Neural progenitor cell (in vitro differentiated cells): ENCODE data around the gene NOLC1. TPM values are rescaled to one million over a fixed set of nuclear protein-coding genes. Genes with fewer than 3 reads are reported as not detected.
A peak's percentile ranks its signal among the peaks of the same experiment; 100 is the strongest.

Experiments
- DNase-seq: peaks from one replicate; pipeline ENCODE4 v3.0.0-alpha.2; 2016; ENCODE audit warnings: low spot score
- H2AFZ ChIP-seq: fragments of 200-600 bp; sonication (generic); replicated peaks from 2 replicates; pipeline ENCODE4 v1.6.1; 2016; ENCODE audit warnings: antibody characterized with exemption
- H3F3A ChIP-seq: fragments of 200-600 bp; sonication (generic); 2 replicates; pipeline ENCODE4 v1.6.1; 2016; ENCODE audit warnings: antibody characterized with exemption, low read depth
- H3K27ac ChIP-seq: fragments of 200-600 bp; sonication (generic); 2 replicates; pipeline ENCODE4 v1.5.1; 2016; ENCODE audit warnings: mild to moderate bottlenecking
- H3K27me3 ChIP-seq: fragments of 200-600 bp; sonication (generic); 2 replicates; pipeline ENCODE4 v1.6.1; 2016; ENCODE audit warnings: mild to moderate bottlenecking, moderate library complexity
- H3K36me3 ChIP-seq: fragments of 200-600 bp; sonication (generic); 2 replicates; pipeline ENCODE4 v1.5.1; 2016
- H3K4me1 ChIP-seq: fragments of 200-600 bp; sonication (generic); 2 replicates; pipeline ENCODE4 v1.6.1; 2016; ENCODE audit warnings: mixed run types
- H3K4me2 ChIP-seq: fragments of 200-600 bp; sonication (generic); 2 replicates; pipeline ENCODE4 v1.6.1; 2016
- H3K4me3 ChIP-seq: fragments of 200-600 bp; sonication (generic); 2 replicates; pipeline ENCODE4 v1.5.1; 2016
- H3K79me2 ChIP-seq: fragments of 200-600 bp; sonication (generic); 2 replicates; pipeline ENCODE4 v1.6.1; 2016; ENCODE audit warnings: low read depth
- H3K9ac ChIP-seq: fragments of 200-600 bp; sonication (generic); 2 replicates; pipeline ENCODE4 v1.6.1; 2016
- H3K9me3 ChIP-seq: fragments of 200-600 bp; sonication (generic); 2 replicates; pipeline ENCODE4 v1.5.1; 2016; ENCODE audit warnings: low read depth
- H4K20me1 ChIP-seq: fragments of 200-600 bp; sonication (generic); 2 replicates; pipeline ENCODE4 v1.6.1; 2016; ENCODE audit warnings: low read depth
- H3K27ac Mint-ChIP-seq: 3 replicates; pipeline ENCODE4 v1.8.0; 2021; ENCODE audit warnings: mixed read lengths
- H3K27me3 Mint-ChIP-seq: 2 replicates; pipeline ENCODE4 v1.8.0; 2022; ENCODE audit warnings: low read depth, mild to moderate bottlenecking, inconsistent platforms, moderate library complexity, mixed read lengths; ENCODE audit not compliant: insufficient read depth
- H3K36me3 Mint-ChIP-seq: 3 replicates; pipeline ENCODE4 v1.8.0; 2021; ENCODE audit warnings: mixed read lengths
- H3K4me1 Mint-ChIP-seq: 3 replicates; pipeline ENCODE4 v1.8.0; 2021; ENCODE audit warnings: mixed read lengths
- H3K4me3 Mint-ChIP-seq: 3 replicates; pipeline ENCODE4 v1.8.0; 2021; ENCODE audit warnings: mild to moderate bottlenecking, moderate library complexity, mixed read lengths
- H3K9me3 Mint-ChIP-seq: 3 replicates; pipeline ENCODE4 v1.8.0; 2020; ENCODE audit warnings: mixed read lengths
- EZH2 ChIP-seq: fragments of 200-600 bp; sonication (generic); IDR thresholded peaks from 2 replicates; pipeline ENCODE4 v1.6.1; 2017; ENCODE audit warnings: antibody characterized with exemption, mild to moderate bottlenecking, moderate library complexity
- EZH2phosphoT487 ChIP-seq: fragments of 200-600 bp; sonication (generic); IDR thresholded peaks from 2 replicates; pipeline ENCODE4 v1.6.1; 2017; ENCODE audit warnings: antibody characterized with exemption
- total RNA-seq: library from RNA; depleted of rRNA; stranded (reverse); fragments of >200 nt; gene quantifications from 2 replicates; pipeline ENCODE4 v1.2.3, GENCODE V29; 2015; ENCODE audit warnings: low replicate concordance
- TF ChIP-seq, protein P1 (sequence below): fragments of 200-600 bp; sonication (generic); IDR thresholded peaks from 2 replicates; pipeline ENCODE4 v1.5.1; 2017; ENCODE audit warnings: antibody characterized with exemption, mild to moderate bottlenecking

The NOLC1 gene
- total RNA-seq, 1 donor from 2014 or later: 80.6 TPM

DNA sequence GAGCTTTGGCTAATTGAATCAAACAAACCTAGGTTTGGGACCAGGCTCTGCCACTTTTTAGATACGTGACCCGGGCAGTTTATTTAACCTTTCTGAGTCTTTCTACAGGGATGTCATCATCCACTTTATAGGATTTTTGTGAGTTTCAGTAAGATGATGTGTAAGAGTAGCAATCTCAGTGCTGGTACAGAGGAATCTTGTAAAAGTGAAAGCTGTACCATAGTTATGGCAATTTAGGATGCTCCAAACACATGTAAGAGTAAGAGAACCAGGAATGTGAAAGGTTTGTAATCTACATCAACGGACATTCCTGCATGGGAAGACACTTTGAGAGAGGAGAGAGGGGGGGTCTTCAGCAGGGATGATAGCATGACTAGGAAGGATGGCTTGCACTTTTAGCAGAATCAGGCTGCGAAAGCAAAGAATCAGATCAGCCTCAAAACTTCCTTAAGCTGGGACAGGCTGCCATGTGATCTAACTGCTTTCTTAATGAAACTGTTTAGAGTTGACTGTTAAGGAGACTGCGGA, 968 bp downstream of the NOLC1 start:
- Histone ChIP-seq H3F3A (peaks cover 24% of the 10 kb centered on the region), H3K27ac (no peak overlapping the region), H3K4me1 (peaks cover 7% of the 10 kb centered on the region), H2AFZ (no peak overlapping the region), H3K9ac (peak overlapping the region; percentile 81), H3K27me3 (no peaks in the 10 kb centered on the region), H3K4me2 (peak overlapping the region; percentile 89), H3K9me3 (no peaks in the 10 kb centered on the region), H3K36me3 (no peaks in the 10 kb centered on the region), H3K79me2 (peaks cover 55% of the 10 kb centered on the region), H3K4me3 (peak overlapping the region; percentile 74), H4K20me1 (peaks cover 29% of the 10 kb centered on the region)
- DNase-seq: no peak
- H3K4me3 Mint-ChIP-seq: peak overlapping the region; percentile 97
- no peaks in the 10 kb centered on the region for H3K9me3 Mint-ChIP-seq
- peaks cover 25% of the 10 kb centered on the region for H3K36me3 Mint-ChIP-seq
- no peaks in the 10 kb centered on the region for H3K27me3 Mint-ChIP-seq
- peak overlapping the region; percentile 84 for H3K27ac Mint-ChIP-seq
- peaks cover 19% of the 10 kb centered on the region for H3K4me1 Mint-ChIP-seq
- TF ChIP-seq EZH2phosphoT487 (no peak), EZH2 (no peak)
- TF ChIP-seq, protein P1, sequence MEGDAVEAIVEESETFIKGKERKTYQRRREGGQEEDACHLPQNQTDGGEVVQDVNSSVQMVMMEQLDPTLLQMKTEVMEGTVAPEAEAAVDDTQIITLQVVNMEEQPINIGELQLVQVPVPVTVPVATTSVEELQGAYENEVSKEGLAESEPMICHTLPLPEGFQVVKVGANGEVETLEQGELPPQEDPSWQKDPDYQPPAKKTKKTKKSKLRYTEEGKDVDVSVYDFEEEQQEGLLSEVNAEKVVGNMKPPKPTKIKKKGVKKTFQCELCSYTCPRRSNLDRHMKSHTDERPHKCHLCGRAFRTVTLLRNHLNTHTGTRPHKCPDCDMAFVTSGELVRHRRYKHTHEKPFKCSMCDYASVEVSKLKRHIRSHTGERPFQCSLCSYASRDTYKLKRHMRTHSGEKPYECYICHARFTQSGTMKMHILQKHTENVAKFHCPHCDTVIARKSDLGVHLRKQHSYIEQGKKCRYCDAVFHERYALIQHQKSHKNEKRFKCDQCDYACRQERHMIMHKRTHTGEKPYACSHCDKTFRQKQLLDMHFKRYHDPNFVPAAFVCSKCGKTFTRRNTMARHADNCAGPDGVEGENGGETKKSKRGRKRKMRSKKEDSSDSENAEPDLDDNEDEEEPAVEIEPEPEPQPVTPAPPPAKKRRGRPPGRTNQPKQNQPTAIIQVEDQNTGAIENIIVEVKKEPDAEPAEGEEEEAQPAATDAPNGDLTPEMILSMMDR: no peak

DNA sequence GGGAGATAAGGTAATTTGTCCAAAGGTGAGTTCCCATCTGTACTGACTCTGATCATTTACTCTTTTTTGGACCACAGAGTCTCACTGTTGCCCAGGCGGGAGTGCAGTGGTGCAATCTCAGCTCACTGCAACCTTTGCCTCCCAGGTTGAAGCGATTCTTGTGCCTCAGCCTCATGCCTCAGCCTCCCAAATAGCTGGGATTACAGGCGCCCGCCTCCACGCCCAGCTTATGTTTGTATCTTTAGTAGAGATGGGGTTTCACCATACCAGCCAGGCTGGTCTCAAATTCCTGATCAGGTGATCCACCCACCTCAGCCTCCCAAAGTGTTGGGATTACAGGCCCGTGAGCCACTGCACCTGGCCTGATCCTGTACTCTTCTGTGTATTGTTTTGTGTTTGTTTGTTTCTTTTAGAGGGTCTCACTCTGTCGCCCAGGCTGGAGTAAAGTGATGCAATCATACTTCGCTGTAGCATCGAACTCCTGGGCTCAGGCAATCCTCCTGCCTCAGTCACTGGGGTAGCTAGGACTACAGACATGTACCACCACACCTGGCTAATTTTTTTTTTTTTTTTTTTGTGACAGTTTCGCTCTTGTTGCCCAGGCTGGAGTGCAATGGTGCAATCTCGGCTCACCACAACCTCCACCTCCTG, 2.4 kb downstream of the NOLC1 start:
- Histone ChIP-seq H4K20me1 (peaks cover 29% of the 10 kb centered on the region), H3K36me3 (no peaks in the 10 kb centered on the region)

DNA sequence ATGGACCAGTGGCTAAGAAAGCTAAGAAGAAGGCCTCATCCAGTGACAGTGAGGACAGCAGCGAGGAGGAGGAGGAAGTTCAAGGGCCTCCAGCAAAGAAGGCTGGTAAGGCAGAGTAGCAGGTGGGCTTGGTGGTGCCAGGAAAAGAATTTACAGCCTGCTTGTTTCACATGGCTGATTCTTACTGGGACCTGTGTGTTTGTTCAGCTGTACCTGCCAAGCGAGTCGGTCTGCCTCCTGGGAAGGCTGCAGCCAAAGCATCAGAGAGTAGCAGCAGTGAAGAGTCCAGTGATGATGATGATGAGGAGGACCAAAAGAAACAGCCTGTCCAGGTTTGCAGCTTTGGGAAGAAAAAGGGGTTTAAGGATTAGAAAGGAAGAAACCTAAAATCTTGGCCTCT, 5.0 kb downstream of the NOLC1 start:
- no peak for DNase-seq
- peaks cover 2% of the 10 kb centered on the region for H3K27me3 Mint-ChIP-seq
- Histone ChIP-seq H3K4me2 (no peak overlapping the region), H3F3A (no peaks in the 10 kb centered on the region), H4K20me1 (peaks cover 29% of the 10 kb centered on the region), H3K27ac (no peak overlapping the region), H3K79me2 (peaks cover 55% of the 10 kb centered on the region), H3K4me3 (no peak overlapping the region), H3K4me1 (peaks cover 4% of the 10 kb centered on the region), H3K9me3 (no peaks in the 10 kb centered on the region), H3K27me3 (no peaks in the 10 kb centered on the region), H3K9ac (no peak overlapping the region), H2AFZ (no peak overlapping the region), H3K36me3 (no peaks in the 10 kb centered on the region)
- H3K4me3 Mint-ChIP-seq: no peak overlapping the region
- H3K9me3 Mint-ChIP-seq: no peaks in the 10 kb centered on the region
- H3K36me3 Mint-ChIP-seq: peaks cover 42% of the 10 kb centered on the region
- TF ChIP-seq, protein P1: no peak
- TF ChIP-seq EZH2phosphoT487 (no peak), EZH2 (no peak)
- H3K27ac Mint-ChIP-seq: no peak overlapping the region
- H3K4me1 Mint-ChIP-seq: peaks cover 9% of the 10 kb centered on the region

More for the DNA sequence above, 2.4 kb downstream of the NOLC1 start:
- Histone ChIP-seq H3K9me3 (no peaks in the 10 kb centered on the region), H3F3A (peaks cover 24% of the 10 kb centered on the region), H3K4me3 (no peak overlapping the region), H3K4me1 (peaks cover 7% of the 10 kb centered on the region), H3K79me2 (peaks cover 55% of the 10 kb centered on the region), H3K27me3 (no peaks in the 10 kb centered on the region), H3K27ac (no peak overlapping the region), H3K9ac (no peak overlapping the region), H2AFZ (no peak overlapping the region), H3K4me2 (no peak overlapping the region)
- Mint-ChIP-seq H3K36me3 (peaks cover 25% of the 10 kb centered on the region), H3K9me3 (no peaks in the 10 kb centered on the region), H3K27ac (no peak overlapping the region), H3K4me3 (peak overlapping the region; percentile 64), H3K27me3 (no peaks in the 10 kb centered on the region), H3K4me1 (peaks cover 19% of the 10 kb centered on the region)
- DNase-seq: no peak
- TF ChIP-seq EZH2phosphoT487: no peak
- TF ChIP-seq EZH2: no peak
- TF ChIP-seq, protein P1: no peak
